T-helper 22 cell (primary cell): ENCODE results near the gene DNAJA3.

ENCODE experiments used
- DNase-seq: peaks from one replicate; pipeline ENCODE4 v3.0.0-alpha.2; 2020; ENCODE audit warnings: low read depth

Gene DNAJA3

GRCh38 chr16:4407543-4408322 lies 17.9 kb upstream of the DNAJA3 start:
- no peak for DNase-seq

- DNase-seq = no peak
Observed at GRCh38 chr16:4408323-4408690, 17.4 kb upstream of the DNAJA3 start.

GRCh38 chr16:4409081-4409932 lies 16.4 kb upstream of the DNAJA3 start:
- DNase-seq = no peak

GRCh38 chr16:4410335-4411075 lies 15.2 kb upstream of the DNAJA3 start:
- no peak for DNase-seq

- DNase-seq = no peak
Observed at GRCh38 chr16:4411684-4412083, 14.0 kb upstream of the DNAJA3 start.

- no peak for DNase-seq
Observed at GRCh38 chr16:4412159-4412558, 13.5 kb upstream of the DNAJA3 start.

GRCh38 chr16:4412854-4413253 lies 12.8 kb upstream of the DNAJA3 start:
- no peak for DNase-seq

GRCh38 chr16:4414187-4414917 lies 11.3 kb upstream of the DNAJA3 start:
- peak; percentile 86 for DNase-seq

- peak; percentile 55 for DNase-seq
Observed at GRCh38 chr16:4415538-4416199, 10.0 kb upstream of the DNAJA3 start.

- DNase-seq = peak; percentile 99
Observed at GRCh38 chr16:4416200-4417032, 9.3 kb upstream of the DNAJA3 start, which contains the start of gene CORO7. CORO7 (minus strand) TSS chr16:4416596; CDS start chr16:4416518, 78 bp downstream.

GRCh38 chr16:4419402-4419959 lies 6.2 kb upstream of the DNAJA3 start:
- no peak for DNase-seq

GRCh38 chr16:4420505-4421105 lies 5.1 kb upstream of the DNAJA3 start:
- DNase-seq = no peak

GRCh38 chr16:4426021-4426684 lies 485 bp downstream of the DNAJA3 start:
- DNase-seq = no peak

- DNase-seq = no peak
Observed at GRCh38 chr16:4426722-4427372, 1.2 kb downstream of the DNAJA3 start.

GRCh38 chr16:4428500-4428899 lies 2.8 kb downstream of the DNAJA3 start:
- DNase-seq = no peak

GRCh38 chr16:4431023-4431422 lies 5.4 kb downstream of the DNAJA3 start:
- no peak for DNase-seq

GRCh38 chr16:4433228-4433627 lies 7.6 kb downstream of the DNAJA3 start:
- DNase-seq = no peak
